ENCODE measurements around the gene CHEK1. TPM values are rescaled to one million over a fixed set of nuclear protein-coding genes. Genes with fewer than 3 reads are reported as not detected.

The CHEK1 gene
- total and polyA plus RNA-seq, 2 donors (not counting 3 experiments of a cell fraction or from before 2014, with no cell fraction given), result 15.0 to 66.1 TPM

GRCh38 chr11:125603207-125603606 lies 21.8 kb upstream of the CHEK1 start:
- Histone ChIP-seq H4K20me1 (replicated peaks; ENCODE audit: control insufficient read depth, extremely low read depth, insufficient read depth, low read length) (no peaks in the 10 kb centered on the region), H3K27ac (ENCODE audit: insufficient read depth, low read depth, low read length) (no peak overlapping the region), H3K4me2 (ENCODE audit: insufficient read depth, low read length) (no peak overlapping the region), H3K9ac (replicated peaks; ENCODE audit: extremely low read depth, insufficient read depth, low read length) (no peak overlapping the region), H3K9me3 (replicated peaks; ENCODE audit: control insufficient read depth, insufficient read depth, low read length) (no peaks in the 10 kb centered on the region), H3K4me3 (replicated peaks in 1 of 3; ENCODE audit: insufficient read depth in 1 of 3, low read depth in 1 of 3, low read length in 3 of 3) (no peak overlapping the region), H3K79me2 (ENCODE audit: control insufficient read depth, insufficient read depth, low read length) (peaks cover 6% of the 10 kb centered on the region), H3K27me3 (ENCODE audit: control insufficient read depth in 2 of 2, insufficient read depth in 2 of 2, low read length in 2 of 2) (no peaks in the 10 kb centered on the region), H2AFZ (ENCODE audit: low read depth, low read length) (no peak overlapping the region), H3K9me1 (replicated peaks; ENCODE audit: control insufficient read depth, extremely low read depth, insufficient read depth, low read length) (no peaks in the 10 kb centered on the region), H3K36me3 (ENCODE audit: control insufficient read depth in 2 of 2, extremely low read depth in 1 of 2, insufficient read depth in 2 of 2, low read length in 2 of 2) (peaks cover 33 to 37% of the 10 kb centered on the region in 2 experiments), H3K4me1 (ENCODE audit: control insufficient read depth, extremely low read depth, insufficient read depth, low read length) (no peaks in the 10 kb centered on the region)
- intact Hi-C loops (cut with micrococcal nuclease), result no loop called here
- POLR2A ChIA-PET, result no interaction called here
- TF ChIP-seq CTCF (IDR thresholded peaks at IDR 0.05; ENCODE audit: extremely low read depth in 1 of 2, insufficient read depth in 1 of 2, low read depth in 1 of 2, low read length in 2 of 2) (no peak), FOS (IDR thresholded peaks at IDR 0.05; ENCODE audit: borderline replicate concordance, insufficient read depth, low read length) (no peak), POLR2AphosphoS5 (IDR thresholded peaks at IDR 0.05; ENCODE audit: insufficient read depth, low read depth, low read length) (no peak), EZH2 (IDR thresholded peaks at IDR 0.05; ENCODE audit: borderline replicate concordance, low read depth, low read length, severe bottlenecking) (no peak), GATA2 (IDR thresholded peaks at IDR 0.05; ENCODE audit: insufficient read depth, insufficient read length, low read depth, low read length) (no peak), POLR2A (IDR thresholded peaks at IDR 0.05; ENCODE audit: low read depth, low read length) (no peak), MAX (IDR thresholded peaks at IDR 0.05; ENCODE audit: insufficient read depth, insufficient read length) (no peak), MYC (IDR thresholded peaks at IDR 0.05; ENCODE audit: low read depth, low read length) (no peak), JUN (IDR thresholded peaks at IDR 0.05; ENCODE audit: borderline replicate concordance, insufficient read depth, insufficient read length, low read depth) (no peak)
- dilution Hi-C loops (cut with MboI; ENCODE audit: extremely low pct_ligation_motif_present, low sequenced_read_pairs), result no loop called here
- DNase-seq (ENCODE audit: low read depth, low spot score) (no peak), FAIRE-seq (no peak)
- BruUV-seq (replicated peaks), result no TSS peak
- CTCF ChIA-PET, result interaction anchor here (0.8 to 1.9 kb wide), 2 partner anchors 10 to 12 kb away, joined by 3 to 6 read pairs; no protein-coding TSS in a partner anchor
